Neutrophil (primary cell): ENCODE results near the gene AK1.

Experiments used
- H3K27ac ChIP-seq: fragments of 200-600 bp; sonication (generic); 2 replicates; pipeline ENCODE4 v1.5.1; 2016; ENCODE audit warnings: mild to moderate bottlenecking, moderate library complexity
- H3K27me3 ChIP-seq: fragments of 200-600 bp; sonication (generic); 2 replicates; pipeline ENCODE4 v1.6.0; 2016; ENCODE audit warnings: mild to moderate bottlenecking
- H3K36me3 ChIP-seq: fragments of 200-600 bp; sonication (generic); 2 replicates; pipeline ENCODE4 v1.5.1; 2017
- H3K4me1 ChIP-seq, 2 experiments: fragments of 200-600 bp in 1 of 2; sonication (generic) in 1 of 2; 1 replicate in 1 of 2; 2 replicates in 1 of 2; pipeline versions ENCODE4 v1.5.1 to v1.6.1; 2013 to 2016; ENCODE audit warnings: low read depth in 1 of 2, low read length in 1 of 2, mild to moderate bottlenecking in 1 of 2, moderate library complexity in 1 of 2; ENCODE audit not compliant: control insufficient read depth in 1 of 2, insufficient read depth in 1 of 2
- H3K4me3 ChIP-seq, 2 experiments: fragments of 200-600 bp in 1 of 2; sonication (generic) in 1 of 2; 1 replicate in 1 of 2; 2 replicates in 1 of 2; pipeline ENCODE4 v1.5.1; 2013 to 2016; ENCODE audit warnings: low read depth in 1 of 2, low read length in 1 of 2, mild to moderate bottlenecking in 1 of 2, moderate library complexity in 1 of 2
- H3K9me3 ChIP-seq: fragments of 200-600 bp; sonication (generic); 2 replicates; pipeline ENCODE4 v1.5.1; 2016
- TF ChIP-seq, protein P1 (sequence below): fragments of 200-600 bp; sonication (generic); IDR thresholded peaks from 2 replicates; pipeline ENCODE4 v1.5.1; 2016; ENCODE audit warnings: antibody characterized with exemption

Gene AK1

DNA sequence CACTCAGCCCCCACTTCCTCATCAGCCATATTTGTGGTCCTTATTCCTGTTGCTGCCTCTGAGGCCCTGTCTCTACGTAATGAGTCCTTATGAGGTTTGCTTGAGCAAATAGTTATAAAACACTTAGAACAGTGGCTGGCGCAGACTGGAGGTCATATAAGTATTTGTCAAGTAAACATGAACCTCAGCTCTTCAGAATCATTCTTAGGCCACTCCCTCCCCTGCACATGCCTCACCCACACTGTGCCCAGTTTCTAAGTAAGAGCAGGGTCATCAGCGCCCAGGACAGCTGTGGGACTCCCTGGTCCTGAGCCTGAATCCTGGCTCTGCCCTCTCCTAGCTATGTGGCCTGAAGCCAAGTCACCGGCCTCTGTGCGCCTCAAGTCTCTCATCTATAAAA lies 35.4 kb upstream of the AK1 start:
- Histone ChIP-seq H3K36me3 (no peaks in the 10 kb centered on the region), H3K27me3 (peaks cover 11% of the 10 kb centered on the region), H3K4me3 (no peak overlapping the region), H3K9me3 (no peaks in the 10 kb centered on the region), H3K27ac (no peak overlapping the region), H3K4me1 (peaks cover 18 to 20% of the 10 kb centered on the region in 2 experiments)
- TF ChIP-seq, protein P1, sequence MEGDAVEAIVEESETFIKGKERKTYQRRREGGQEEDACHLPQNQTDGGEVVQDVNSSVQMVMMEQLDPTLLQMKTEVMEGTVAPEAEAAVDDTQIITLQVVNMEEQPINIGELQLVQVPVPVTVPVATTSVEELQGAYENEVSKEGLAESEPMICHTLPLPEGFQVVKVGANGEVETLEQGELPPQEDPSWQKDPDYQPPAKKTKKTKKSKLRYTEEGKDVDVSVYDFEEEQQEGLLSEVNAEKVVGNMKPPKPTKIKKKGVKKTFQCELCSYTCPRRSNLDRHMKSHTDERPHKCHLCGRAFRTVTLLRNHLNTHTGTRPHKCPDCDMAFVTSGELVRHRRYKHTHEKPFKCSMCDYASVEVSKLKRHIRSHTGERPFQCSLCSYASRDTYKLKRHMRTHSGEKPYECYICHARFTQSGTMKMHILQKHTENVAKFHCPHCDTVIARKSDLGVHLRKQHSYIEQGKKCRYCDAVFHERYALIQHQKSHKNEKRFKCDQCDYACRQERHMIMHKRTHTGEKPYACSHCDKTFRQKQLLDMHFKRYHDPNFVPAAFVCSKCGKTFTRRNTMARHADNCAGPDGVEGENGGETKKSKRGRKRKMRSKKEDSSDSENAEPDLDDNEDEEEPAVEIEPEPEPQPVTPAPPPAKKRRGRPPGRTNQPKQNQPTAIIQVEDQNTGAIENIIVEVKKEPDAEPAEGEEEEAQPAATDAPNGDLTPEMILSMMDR: no peak

DNA sequence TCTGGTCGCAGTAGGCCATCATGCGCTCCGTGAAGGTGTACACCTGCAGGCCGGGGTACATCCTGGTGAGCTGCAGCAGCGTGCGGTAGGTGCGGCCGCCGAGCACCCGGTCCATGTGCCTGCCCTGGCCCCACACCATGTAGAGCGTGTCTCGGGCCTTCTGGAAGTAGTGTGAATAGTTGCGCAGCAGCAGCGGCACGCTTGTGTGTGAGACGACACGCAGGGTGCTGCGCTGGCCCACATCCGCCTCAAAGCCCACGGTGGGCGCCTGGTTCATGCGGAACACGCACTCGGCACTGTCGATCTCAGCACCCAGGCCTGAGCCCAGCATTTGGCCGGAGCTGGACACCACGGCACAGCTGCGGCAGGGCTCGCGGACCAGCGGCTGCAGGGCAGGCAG lies 34.8 kb upstream of the AK1 start:
- no peaks in the 10 kb centered on the region for H3K36me3 ChIP-seq

DNA sequence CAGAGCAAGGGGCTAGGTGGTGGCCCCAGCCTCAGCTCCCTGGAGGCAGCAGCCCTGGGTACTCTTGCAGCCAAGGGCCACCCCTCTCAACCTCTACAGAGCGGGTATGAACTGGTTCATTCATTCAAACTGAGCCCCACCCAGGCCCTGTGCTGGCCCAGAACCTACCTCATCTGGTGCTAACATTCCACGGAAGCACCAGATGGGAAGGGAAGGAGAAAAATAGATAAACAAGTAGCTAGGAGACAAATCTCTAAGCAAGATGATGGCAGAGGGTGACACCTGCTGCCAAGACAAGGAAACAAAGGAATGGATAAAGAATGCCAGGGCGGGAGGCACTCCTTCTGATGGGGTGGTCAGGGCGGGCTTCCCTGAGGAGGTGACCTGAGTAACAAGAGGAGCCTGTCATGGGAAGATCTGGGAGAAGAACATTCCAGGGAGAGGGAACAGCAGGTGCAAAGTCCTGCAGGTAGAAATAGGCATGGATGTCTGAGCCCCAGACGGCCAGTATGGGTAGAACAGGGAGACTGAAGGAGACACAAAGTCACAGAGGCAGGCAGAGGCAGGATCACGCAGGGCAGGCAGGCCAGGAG lies 33.2 kb upstream of the AK1 start:
- Histone ChIP-seq H3K9me3 (no peaks in the 10 kb centered on the region), H3K36me3 (no peaks in the 10 kb centered on the region), H3K4me3 (no peak overlapping the region), H3K27me3 (peaks cover under 1% of the 10 kb centered on the region), H3K4me1 (peaks cover 0 to 3% of the 10 kb centered on the region in 2 experiments), H3K27ac (no peak overlapping the region)
- TF ChIP-seq, protein P1: no peak

More for the DNA sequence above, 34.8 kb upstream of the AK1 start:
- Histone ChIP-seq H3K9me3 (no peaks in the 10 kb centered on the region), H3K27me3 (peaks cover 11% of the 10 kb centered on the region), H3K27ac (no peak overlapping the region), H3K4me3 (no peak overlapping the region), H3K4me1 (peaks cover 12 to 14% of the 10 kb centered on the region in 2 experiments)
- TF ChIP-seq, protein P1: no peak

DNA sequence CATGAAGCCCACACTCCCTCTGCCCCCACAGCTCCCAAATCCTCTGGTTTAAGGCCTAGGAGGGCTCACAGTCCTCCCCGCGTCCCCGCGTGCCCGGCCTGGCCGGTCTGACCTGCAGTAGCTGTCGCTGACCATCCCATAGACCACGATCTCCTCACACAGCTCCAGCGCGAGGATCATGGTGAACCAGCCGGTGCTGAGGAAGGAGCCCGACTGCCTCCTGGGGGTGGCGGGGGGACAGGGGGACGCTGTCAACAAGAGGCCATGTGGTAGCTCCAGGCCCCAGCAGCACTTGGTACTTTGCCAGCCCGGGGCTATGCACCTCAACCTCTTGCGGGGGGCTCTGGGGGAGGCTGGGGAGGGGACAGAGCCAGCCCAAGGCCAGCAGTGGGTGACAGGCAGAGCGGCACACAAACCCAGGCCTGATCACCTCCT lies 32.4 kb upstream of the AK1 start:
- H3K27me3 ChIP-seq: no peaks in the 10 kb centered on the region
- no peak overlapping the region for H3K4me3 ChIP-seq
- H3K9me3 ChIP-seq: no peaks in the 10 kb centered on the region
- TF ChIP-seq, protein P1: no peak
- no peak overlapping the region for H3K27ac ChIP-seq
- H3K36me3 ChIP-seq: no peaks in the 10 kb centered on the region
- H3K4me1 ChIP-seq: peaks cover 5 to 8% of the 10 kb centered on the region in 2 experiments

DNA sequence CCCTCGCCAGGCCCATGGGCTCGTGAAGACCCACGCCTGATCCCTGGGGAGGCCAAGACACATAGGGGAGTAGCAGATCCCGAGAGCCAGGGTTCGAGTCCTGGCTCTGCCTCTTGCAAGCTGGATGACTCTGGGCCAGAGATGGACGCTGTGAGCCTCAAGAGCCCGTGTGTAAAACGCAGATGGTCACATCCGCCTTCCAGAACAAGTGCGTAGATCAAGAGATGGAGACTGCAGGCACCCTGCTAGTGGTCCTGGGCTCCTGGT lies 31.1 kb upstream of the AK1 start:
- Histone ChIP-seq H3K9me3 (no peaks in the 10 kb centered on the region), H3K27me3 (no peaks in the 10 kb centered on the region), H3K36me3 (no peaks in the 10 kb centered on the region), H3K4me3 (no peak overlapping the region), H3K4me1 (peaks cover 17 to 21% of the 10 kb centered on the region in 2 experiments), H3K27ac (no peak overlapping the region)
- TF ChIP-seq, protein P1: no peak
